GM12878 (cell line): ENCODE results near the gene PPP6R2.

Experiments
- CHD4 ChIP-seq: fragments of 200-600 bp; sonication (generic); IDR thresholded peaks from 2 replicates; pipeline ENCODE4 v1.6.1; 2016; ENCODE audit warnings: mild to moderate bottlenecking
- KAT2A ChIP-seq: conservative IDR thresholded peaks from 2 replicates; pipeline ENCODE4 v1.6.1; 2011; ENCODE audit warnings: low read depth, low read length; ENCODE audit not compliant: control insufficient read depth
- SREBF1 ChIP-seq: IDR thresholded peaks from 2 replicates; pipeline ENCODE4 v1.6.1; 2012; ENCODE audit warnings: mild to moderate bottlenecking, low read length

- no peak for TF ChIP-seq KAT2A
- no peak for TF ChIP-seq CHD4
- no peak for TF ChIP-seq SREBF1
Measured at GRCh38 chr22:50396751-50397370, 53.7 kb downstream of the PPP6R2 start.
